Renal cortex interstitium (tissue), 11 donors: Measurements from ENCODE around the gene CATSPERD. TPM values are rescaled to one million over a fixed set of nuclear protein-coding genes. Genes with fewer than 3 reads are reported as not detected.
"Not testable (repeated sequence)": the region's sequence is repeated elsewhere in the genome, so short reads cannot be mapped to it uniquely, and the experiment has no call there.

Source experiments
- DNase-seq, 11 donors: peaks; one replicate each; pipeline ENCODE4 v3.0.0-alpha.2; 2013; ENCODE audit warnings: low read depth in 9 of 11, low spot score in 4 of 11; ENCODE audit errors: extremely low read depth in 1 of 11
- polyA plus RNA-seq, 3 donors: library from polyadenylated mRNA; unstranded; fragments of 120-200 nt; gene quantifications; one replicate each; pipeline ENCODE4 v1.2.1, GENCODE V29; 2013; ENCODE audit not compliant: insufficient read length in 3 of 3

The CATSPERD gene
- polyA plus RNA-seq, 3 donors: not detected

DNA sequence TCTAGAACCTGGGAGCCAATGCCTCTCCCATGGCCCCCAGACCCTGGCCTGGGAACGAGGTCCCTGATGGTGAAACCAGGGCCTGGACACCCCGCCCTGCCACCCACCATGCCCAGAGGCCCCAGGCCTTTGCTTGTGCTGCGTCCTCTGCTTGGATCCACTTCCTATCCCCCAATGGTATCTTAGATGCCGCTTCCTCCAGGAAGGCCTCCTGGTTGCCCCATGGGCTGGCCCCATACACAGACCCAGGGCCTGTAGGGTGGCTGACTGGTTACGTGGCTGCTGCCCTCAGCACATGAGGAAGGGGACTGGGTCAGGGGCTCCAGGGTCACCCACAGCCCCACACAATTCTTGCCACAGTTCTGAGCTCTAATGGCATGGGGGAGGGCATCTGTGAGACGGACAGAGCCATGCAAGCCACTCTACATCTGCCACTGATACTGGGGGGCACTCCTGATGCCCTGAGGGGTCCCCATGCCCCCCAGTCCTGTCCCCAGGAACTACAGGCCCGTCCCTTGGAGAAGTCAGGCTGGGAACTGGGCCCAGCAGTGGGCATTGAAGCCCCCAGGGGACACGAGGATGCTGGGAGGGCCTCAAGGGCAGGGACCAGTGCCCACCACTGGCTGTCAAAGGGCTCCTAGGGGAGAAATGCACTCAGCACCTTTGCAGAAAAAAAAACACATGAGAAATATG, 25.3 kb upstream of the CATSPERD start:
- no peak for DNase-seq

DNA sequence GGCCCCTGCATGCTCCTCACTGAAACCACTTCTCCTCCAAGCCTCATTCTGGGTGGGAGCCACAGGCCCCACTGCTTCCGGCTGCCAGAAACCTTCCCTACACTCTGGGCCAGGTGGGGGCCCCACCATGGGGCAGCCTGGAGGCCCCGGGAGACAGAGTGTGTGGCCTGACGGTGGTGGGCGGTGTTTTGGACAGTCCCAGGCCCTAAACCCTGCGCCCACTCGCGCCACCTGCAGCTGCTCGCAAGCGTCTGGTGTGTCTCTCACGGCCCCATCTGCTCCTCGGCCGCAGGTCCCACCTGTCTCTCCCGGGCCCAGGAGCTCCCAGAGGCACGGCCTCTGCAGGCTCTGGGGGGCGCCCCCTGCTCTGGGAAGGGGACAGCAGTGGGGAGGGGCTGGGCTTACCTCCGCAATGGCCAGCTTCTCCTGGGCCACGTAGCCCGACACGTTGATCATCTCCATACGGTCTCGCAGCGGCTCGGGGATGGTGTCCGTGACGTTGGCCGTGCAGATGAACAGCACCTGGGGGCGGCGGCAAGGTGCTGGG, 24.7 kb upstream of the CATSPERD start:
- no peak for DNase-seq

DNA sequence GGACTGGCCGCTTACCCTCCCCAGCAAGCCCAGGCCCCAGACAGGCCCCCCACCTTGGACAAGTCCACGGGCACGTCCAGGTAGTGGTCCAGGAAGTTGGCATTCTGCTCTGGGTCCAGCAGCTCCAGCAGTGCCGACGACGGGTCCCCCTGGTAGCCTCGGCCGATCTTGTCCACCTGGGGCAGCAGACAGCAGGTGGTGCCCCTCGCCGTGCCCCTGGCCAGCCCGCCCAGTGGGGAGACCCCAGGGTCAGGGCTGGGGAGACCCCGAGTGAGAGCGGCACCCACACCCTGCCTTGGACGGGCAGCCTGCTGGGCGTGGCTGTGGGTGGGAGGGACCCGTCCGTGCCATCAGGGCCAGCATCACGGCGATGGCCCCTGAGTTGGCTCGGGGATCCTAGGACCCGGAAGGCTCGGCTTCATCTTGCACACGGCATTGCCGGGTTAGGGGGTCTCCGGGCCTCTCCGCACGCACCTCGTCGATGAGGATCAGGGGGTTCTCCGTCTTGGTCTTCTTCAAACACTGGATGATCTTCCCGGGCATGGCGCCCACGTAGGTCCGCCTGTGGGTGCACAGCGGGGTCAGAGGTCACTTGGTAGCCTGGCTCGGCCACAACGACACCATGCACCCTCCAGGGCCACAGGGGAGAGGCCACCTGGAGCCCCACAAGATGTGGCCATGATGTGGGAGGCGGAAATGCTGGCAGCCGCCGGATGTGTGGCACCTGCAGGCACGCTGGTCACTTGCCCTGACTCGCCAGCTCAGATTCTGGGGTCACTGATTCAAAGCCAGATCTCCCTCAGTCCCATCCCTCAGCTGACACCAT, 24.0 kb upstream of the CATSPERD start:
- no peak for DNase-seq

DNA sequence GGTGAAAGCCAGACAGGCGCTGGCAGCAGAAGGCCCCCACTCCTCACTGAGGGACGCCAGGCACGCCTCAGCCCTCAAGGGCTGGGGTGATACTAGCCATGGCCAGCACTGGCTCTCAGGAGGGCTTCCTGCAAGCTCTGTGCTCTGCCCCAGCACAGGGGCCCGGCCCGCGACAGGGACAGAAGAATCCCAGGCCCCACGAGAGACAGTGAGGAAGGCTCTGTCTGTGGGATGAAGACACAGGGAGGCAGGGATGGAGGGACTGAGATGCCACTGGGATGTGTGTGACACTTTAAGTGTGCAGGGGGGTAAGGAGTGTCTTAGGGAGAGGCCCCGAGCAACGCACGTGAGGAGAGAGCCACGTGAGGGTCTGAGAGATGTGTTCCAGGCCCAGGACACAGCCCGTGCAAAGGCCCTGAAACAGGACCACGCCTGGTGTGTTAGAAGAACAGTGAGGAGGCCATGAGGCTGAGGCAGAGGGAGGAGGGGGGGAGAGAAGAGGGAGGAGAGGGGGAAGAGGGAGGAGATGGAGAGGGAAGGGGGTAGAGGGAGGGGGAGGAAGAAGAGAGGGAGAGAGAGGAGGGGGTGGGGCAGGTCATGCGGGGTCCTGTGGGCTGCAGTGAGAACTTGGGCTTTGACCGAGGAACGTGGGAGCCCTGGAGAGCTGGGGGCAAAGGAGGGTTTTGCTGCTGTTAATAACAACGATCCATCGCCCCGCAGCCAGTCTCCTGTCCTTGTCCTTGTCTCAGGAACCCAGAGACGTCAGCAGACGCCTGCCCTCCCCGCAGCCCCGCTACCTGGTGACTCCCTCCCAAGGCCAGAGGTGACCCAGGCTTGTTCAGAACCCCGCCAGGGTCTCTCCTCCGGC, 23.2 kb upstream of the CATSPERD start:
- no peak for DNase-seq

DNA sequence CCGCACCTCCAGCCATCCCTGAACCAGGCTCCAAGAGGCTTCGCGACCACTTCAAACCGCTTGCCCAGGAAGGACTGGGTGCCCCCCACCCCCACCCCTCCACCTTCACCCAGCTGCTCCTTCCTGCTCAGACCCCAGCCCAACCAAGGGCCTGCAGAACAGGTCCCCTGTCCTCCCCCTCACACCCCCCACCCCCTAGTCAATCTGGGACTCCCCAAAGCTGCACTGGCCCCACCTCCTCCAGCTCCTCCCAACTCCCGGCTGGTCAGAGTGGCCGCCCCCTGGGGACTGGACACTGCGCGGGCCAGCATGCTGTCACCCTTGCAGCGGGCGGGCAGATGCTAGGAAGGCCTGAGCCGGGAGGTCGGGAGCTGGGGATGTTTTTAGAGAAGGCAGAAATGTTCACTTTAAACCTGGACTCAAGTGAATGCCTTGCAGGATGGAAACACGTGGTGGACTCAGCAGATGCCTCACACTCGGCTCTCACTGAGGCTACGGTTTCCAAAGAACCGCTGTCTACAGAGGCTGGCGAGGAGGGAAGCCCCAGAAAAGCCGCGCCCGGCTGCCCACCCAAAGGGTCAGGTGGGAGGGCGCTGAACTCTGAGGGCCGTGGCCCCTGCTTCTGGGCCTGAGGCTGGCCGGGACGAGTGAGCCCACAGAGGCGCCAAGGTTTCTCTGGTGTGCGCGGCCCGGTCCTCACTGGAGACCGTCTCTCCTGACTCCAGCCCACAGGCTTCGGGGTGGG, 22.4 kb upstream of the CATSPERD start:
- no peak for DNase-seq

DNA sequence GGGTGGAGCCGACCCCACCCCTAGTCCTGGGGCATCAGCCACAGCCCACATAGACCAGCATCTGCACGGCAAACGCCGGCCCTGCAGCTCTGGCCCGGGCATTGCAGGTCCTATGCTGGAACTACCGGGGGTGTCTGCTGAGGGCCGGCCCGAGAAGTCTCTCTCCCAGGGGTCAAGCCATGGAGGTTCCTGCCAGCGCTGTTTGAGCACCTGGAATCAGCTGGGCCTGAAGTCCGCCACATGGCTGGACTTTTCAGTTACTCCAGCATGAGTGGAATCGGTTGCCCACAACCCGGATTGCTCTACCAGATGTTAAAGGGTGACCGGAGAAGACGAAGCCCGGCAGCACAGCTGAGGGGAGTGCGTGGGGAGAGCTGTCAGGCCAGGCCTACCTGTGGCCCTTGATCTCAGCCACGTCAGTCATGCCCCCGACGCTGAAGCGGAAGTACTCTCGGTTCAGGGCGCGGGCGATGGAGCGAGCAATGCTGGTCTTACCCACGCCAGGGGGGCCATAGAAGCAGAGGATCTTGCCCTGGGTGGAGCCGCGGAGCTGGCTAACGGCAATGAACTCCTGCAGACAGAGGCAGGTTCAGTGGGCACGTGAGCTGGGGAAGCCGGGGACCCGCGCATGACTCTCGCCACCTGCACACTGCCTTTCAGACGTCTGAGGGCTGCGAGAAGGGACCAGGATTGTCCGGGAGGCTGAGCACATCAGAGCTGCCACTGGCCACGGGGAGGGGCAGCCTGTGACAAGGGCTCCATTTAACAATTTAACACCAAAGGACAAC, 21.6 kb upstream of the CATSPERD start:
- no peak for DNase-seq

DNA sequence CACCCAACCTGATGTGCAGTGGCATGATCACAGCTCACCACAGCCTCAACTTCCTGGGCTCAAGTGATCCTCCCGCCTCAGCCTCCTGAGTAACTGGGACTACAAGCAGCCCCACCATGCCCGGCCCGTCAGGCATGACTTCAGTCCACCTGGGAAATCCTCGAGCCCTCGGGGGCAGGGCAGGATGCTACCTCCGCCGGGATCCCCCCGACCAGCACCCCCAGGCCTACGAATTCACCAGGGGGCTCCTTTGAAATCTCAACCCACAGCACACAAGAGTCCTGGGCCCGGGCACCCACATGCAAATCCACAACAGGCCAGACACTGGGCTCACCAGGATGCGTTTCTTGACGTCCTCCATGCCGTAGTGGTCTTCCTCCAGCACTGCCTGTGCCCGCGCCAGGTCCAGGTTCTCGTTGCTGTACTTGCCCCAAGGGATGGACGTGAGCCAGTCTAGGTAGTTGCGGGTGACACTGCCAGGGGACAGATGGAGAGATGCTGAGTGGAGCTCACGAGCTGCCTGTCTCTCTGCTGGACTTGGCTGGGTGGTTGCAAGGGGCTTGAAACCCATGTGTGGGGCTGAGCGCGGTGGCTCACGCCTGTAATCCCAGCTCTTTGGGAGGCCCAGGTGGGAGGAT, 19.9 kb upstream of the CATSPERD start:
- no peak for DNase-seq

DNA sequence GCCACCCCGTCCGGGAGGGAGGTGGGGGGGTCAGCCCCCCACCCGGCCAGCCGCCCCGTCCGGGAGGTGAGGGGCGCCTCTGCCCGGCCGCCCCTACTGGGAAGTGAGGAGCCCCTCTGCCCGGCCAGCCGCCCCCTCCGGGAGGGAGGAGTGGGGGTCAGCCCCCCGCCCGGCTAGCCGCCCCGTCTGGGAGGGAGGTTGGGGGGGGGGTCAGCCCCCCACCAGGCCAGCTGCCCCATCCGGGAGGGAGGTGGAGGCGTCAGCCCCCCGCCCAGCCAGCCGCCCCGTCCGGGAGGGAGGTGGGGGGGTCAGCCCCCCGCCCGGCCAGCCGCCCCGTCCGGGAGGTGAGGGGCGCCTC, 18.4 kb upstream of the CATSPERD start:
- not testable (repeated sequence) for DNase-seq

DNA sequence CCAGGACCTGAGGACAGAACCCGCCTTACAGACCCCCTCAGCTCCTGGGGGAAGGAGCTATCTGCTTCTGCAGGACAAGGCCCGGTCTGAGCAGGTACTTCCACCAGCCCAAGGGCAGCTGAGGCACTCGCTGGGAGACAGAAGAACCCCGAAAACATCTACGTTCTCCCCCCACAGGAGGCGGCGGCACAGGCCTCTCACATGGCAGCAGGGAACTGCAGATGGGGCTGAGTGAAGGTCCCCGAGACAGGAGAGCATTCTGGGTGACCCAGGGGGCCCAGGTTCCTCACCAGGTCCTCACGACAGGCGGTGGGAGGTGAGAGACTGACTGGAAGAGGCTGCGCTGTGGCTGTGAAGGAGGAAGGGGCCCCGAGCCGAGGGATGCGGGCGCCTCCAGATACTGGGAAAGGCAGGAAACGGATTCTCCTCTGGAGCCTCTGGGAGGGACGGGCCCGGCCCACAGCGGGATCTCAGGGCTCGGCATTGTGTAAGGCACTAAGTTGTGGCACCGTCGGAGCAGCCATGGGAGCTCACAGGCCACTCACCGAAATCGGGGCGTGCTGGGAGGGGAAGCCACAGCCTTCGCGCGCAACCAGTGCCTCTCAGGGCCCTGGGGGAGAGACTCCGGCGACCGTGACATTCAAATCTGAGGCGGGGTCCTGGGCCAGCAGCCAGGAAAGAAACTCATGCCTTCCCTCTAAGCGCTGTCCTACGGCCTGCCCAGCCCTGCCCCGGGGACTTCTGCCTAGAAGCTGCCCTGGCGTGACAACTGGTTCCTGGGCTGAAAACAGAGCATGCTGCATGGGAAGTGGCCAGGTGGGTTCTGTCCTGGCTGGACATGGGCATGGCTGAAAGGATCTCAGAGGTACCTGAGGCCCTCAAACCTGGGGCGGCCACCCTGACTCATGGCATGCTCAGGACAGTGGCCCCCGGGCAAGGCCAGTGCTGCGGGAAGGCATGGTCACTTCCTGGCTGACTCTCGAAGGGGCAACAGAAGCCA, 16.3 kb upstream of the CATSPERD start:
- no peak for DNase-seq

DNA sequence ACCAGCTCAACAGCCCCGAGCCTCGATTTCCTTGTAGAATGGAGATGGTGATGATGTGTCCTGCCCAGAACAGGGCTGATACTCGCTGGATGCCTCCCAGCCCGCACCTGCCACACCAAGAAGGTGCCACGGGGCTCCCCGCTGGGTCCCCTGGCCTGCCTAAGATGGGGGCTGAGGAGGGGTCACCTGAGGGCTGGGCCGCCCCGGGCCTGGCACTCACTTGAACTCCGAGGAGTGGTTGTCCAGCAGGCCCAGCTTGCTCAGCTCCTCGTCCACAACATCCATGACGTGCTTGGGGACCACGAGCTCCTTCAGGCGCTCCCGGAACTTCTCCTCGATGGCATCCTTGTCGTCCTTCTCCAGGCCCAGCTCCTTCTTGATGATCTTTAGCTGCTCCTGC, 14.9 kb upstream of the CATSPERD start:
- DNase-seq: no peak

DNA sequence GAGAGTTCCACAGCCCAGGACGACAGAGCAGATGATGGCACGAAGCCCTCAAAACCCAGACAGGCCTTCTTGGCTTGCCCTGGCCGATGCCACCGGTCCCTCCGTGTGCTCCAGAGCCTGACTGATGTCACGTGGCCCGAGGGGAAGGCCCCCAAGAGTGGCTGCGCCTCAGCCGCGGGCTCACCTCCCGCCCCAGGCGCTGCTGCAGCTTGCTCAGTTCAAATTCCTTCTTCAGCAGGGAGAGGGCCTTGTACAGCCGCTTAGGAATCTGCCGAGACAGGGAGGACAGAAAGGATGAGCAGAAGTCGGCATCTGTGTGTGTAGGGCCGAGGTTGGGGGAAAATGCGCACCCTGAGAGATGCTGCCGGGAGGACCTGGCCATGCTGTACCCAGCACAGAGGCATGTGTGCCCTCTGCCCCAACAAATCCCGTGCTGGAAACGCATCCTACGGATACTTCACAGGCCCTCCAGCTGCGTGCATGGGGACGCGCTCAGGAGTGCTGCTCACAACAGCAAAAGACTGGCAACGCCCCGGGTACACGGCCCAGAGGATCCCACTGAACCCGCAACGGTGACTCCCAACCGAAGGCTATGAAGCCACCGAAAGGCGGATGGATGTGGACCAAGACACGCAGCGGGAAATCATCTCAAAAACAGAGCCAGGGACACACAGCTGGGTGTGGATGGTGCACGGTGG, 13.4 kb upstream of the CATSPERD start:
- DNase-seq: no peak

DNA sequence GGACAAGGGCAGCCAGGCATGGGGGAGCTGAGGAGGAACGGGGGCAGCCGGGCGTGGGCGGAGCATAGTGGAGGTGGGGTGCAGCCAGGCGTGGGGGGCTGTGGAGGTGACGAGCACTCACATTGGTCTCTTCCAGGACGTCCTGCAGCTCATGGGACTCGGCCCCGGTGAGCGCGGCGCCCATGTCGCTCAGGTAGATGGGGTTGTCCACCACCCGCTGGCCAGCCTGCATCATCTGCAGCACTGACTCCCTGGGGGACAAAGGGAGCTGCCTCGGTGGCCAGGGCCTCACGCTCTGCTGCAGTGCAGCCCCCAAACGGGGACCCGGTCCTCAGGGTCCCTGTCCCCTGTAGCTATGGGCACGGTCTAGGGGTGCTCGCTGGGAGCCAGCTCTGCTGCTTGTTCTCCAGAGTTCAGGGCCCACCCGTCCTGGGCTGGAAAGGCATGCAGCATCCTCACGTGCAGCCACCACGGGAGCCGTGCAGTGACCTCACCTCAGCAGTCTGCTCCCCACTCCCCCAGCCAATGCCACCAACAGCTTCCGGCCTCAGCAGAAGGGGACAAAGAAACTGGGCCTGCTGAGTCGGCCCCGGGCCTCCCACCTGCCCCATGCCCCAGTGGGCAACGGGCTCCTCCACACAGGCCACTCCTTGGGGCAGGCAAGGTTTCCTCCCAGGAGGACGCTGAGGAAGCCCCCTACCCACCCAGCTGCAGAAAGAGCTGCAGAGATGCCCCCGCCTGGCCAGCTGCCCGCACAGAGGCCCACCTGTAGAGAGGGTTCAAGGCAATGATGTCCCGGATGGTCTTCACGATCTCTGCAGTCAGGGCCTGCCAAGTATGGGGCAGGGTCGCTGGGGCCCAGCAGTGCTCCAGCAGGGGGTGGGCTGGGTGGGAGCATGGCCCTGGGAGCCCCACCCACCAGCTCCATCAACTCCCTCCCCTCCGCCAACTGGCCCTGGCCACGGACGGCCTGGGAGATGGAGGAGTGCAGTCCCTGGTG, 12.6 kb upstream of the CATSPERD start:
- no peak for DNase-seq

DNA sequence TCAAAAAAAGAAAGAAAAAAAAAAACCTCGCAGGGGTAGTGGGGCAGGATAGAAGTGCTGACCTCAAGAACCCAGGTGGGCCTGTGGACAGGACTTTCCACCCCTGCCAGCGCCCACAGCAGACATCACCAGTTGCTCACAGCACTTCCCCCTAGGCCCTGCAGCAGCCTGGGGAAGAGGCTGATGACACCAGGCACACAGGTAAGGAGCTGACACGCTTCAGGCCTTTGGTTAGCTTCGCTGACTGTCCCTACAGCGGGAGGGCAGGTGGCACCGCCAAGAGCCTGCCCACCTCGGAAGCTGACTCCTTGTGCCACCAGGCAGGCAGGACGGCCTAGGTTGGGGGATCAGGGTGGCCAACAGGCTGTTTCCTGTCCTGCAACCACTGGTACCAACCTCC, 9.4 kb upstream of the CATSPERD start:
- no peak for DNase-seq

DNA sequence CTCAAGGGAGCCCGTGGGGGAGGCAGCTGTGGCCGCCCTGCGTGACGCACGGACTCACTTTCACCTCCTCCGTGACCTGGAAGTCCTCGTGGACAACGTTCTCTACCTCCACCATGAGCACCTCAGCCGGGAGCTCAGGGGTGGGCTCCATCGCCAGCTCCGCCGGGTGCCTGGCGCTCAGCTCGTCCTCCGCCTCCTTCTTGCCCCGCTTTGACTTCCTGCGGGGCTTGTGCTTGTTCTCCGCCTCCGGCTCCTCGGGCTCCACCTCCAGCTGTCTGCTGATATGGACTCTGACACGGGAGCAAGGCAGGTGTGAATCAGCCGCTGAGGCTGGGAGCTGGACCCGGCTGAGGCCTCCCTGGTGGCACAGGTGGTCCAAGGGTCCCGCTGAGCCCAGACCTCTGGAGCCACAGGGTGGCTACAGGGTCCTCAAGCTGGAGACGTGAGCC, 8.7 kb upstream of the CATSPERD start:
- no peak for DNase-seq

DNA sequence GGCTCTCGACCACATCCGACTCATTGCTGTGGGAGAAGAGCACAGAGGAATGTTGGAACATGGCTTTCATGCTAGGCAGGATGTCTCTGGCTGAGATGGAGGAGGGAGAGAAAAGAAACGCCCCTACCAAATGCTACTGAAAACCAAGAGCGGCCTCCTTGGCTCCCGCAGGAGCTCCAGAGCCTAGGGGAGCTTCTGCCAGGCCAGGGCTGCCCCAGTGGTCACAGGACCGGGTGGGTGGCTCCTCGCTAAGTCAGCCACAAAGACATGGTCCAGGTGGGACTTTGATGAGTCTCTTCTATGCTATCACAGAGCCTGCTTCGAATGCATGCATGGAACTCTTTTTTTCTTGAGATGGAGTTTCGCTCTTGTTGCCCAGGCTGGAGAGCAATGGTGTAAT, 7.2 kb upstream of the CATSPERD start:
- DNase-seq: no peak
